GM20000 (cell line): ENCODE data around the gene TSPAN32.

Experiments used
- DNase-seq: peaks from one replicate; pipeline ENCODE4 v3.0.0; 2012; ENCODE audit warnings: low spot score
- CTCF ChIP-seq: IDR thresholded peaks from 2 replicates; pipeline ENCODE4 v1.5.1; 2012; ENCODE audit warnings: mild to moderate bottlenecking, control low read depth; ENCODE audit errors: extremely low read depth, missing control alignments

TSPAN32 gene

DNA sequence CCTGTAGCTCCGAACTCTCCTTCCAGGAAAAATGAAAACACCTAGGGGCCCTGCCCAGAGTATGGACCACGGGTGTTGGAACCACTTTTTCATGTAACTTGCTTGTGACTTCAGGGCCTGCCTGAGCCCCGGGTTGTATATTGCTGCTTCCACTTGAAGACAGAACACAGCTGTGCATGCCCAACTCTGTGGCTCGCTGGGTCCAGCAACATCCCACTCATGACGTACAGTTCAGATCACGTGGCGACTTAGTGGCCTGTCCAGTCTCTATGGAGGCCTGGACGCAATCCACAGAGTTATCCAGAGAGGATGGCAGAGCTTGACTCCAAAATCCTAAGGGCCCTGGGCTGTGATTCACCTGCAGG, 6.9 kb upstream of the TSPAN32 start:
- no peak for TF ChIP-seq CTCF

DNA sequence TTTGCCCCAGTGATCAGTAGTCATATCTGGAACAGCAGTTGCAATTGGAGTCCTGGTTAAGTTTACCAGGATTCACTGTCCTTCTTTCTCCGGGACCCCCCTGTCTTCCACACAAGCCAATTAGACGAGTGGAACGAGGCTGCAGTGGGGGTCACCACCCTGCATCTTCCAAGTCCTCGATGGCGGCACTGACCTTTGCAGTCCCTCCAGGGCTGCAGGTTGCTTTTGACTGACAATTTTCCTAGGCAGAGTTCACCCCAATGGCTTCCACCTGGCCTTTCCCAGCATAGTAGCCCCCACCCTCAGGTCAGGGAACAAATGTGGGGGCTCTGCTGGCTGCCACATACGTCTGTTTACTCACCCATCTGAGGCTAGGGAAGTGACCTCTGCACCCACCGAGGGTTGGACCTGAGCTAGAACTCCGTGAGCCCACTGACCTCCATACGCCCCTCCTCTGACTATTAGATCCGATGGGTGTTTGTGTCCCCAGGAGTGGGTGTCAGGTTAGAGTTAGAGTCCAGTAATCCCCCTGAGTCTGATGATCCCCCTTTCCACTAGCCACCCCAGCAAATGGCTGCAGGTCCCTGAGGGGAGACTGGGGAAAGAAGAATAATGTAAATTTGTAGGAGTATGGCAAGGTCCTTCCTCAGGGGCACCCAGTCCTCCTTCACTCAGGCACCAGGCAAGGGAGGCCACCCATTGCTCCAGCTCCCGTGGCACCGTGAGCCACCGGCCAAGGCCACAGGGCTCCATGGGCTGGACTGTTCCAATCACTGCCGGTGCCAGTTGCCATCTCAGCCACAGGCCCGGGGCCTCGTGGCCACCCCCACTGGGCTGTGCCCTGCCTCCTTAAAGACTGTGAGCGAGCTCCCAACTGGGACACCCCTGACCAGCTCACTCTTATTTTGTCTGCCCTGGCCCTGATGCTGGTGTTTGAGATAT, 5.6 kb upstream of the TSPAN32 start:
- TF ChIP-seq CTCF, result no peak
- no peak for DNase-seq

More for the DNA sequence above, 6.9 kb upstream of the TSPAN32 start:
- DNase-seq, result no peak

- no peak for TF ChIP-seq CTCF
- DNase-seq, result no peak
These were observed 4.7 kb upstream of the TSPAN32 start for GRCh38 chr11:2296913-2297622.

GRCh38 chr11:2297623-2298030, 4.2 kb upstream of the TSPAN32 start:
- no peak for DNase-seq
- TF ChIP-seq CTCF, result no peak

- no peak for TF ChIP-seq CTCF
- DNase-seq, result no peak
These were observed 3.5 kb upstream of the TSPAN32 start for GRCh38 chr11:2298131-2298794.

GRCh38 chr11:2298795-2299761, 2.7 kb upstream of the TSPAN32 start:
- DNase-seq, result no peak
- TF ChIP-seq CTCF, result no peak
